ENCODE data around the gene TMBIM1.

TMBIM1 gene

GRCh38 chr2:218292048-218293014, at the start of gene TMBIM1:
TSS of gene TMBIM1 (minus strand) at chr2:218292503. CDS start at chr2:218282141, 10,362 bp downstream.
- peak; percentile 65 to 72 for DNase-seq (ENCODE audit: low read depth in 1 of 2, low spot score in 1 of 2)
- no peak for TF ChIP-seq JUND (IDR thresholded peaks at IDR 0.05; ENCODE audit: low read depth)
- in situ Hi-C loops (cut with HindIII; ENCODE audit: low pct_unique_long_range_greater_than_20kb, low sequenced_read_pairs), result no loop called here

- in situ Hi-C loops (cut with HindIII; ENCODE audit: low pct_unique_long_range_greater_than_20kb, low sequenced_read_pairs), result no loop called here
- no peak for DNase-seq (ENCODE audit: low read depth in 1 of 2, low spot score in 1 of 2)
Measured at GRCh38 chr2:218341381-218341780, 49.1 kb upstream of the TMBIM1 start.

DNA sequence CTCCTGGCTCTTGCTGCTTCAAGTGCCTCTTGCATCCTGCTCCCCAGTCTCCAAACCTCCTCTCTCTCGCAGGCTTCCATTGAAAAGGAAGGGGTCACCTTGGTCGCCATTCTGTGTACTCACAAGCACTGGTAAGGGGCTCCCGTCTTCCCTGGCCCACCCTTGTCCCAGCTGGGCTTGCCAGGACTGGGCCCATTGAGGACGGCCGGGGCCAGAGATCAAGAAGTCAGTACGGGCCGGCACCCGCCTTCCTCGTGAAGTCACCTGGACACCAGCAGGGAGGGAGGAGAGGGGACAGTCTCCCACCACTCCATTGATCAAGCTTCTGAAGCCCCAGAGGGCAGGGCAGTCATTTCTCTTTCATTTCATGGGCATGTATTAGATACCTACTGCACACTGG, 48.4 kb upstream of the TMBIM1 start:
- TF ChIP-seq JUND (IDR thresholded peaks at IDR 0.05; ENCODE audit: low read depth), result no peak
- DNase-seq (ENCODE audit: low read depth in 1 of 2, low spot score in 1 of 2), result no peak
- in situ Hi-C loops (cut with HindIII; ENCODE audit: low pct_unique_long_range_greater_than_20kb, low sequenced_read_pairs), result no loop called here

More at GRCh38 chr2:218341381-218341780, 49.1 kb upstream of the TMBIM1 start:
- no peak for TF ChIP-seq JUND (IDR thresholded peaks at IDR 0.05; ENCODE audit: low read depth)

DNA sequence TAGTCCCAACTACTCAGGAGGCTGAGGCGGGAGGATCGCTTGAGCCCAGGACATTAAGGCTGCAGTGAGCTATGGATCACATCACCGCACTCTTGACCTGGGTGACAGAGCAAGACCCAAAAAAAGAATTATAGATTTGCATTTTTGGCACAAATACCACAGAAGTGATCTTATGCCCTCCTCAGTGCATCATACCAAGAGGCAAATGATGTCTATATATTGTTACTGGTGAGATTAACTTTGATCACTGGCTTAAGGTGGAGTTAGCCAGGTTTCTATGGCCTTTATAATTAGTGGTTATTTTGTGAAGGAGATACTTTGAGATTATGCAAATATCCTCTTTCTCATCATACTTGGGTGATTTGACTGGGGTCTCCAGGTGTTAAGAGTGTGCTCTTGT, 42.2 kb upstream of the TMBIM1 start:
- in situ Hi-C loops (cut with HindIII; ENCODE audit: low pct_unique_long_range_greater_than_20kb, low sequenced_read_pairs), result no loop called here
- no peak for TF ChIP-seq JUND (IDR thresholded peaks at IDR 0.05; ENCODE audit: low read depth)
- DNase-seq (ENCODE audit: low read depth in 1 of 2, low spot score in 1 of 2), result no peak

DNA sequence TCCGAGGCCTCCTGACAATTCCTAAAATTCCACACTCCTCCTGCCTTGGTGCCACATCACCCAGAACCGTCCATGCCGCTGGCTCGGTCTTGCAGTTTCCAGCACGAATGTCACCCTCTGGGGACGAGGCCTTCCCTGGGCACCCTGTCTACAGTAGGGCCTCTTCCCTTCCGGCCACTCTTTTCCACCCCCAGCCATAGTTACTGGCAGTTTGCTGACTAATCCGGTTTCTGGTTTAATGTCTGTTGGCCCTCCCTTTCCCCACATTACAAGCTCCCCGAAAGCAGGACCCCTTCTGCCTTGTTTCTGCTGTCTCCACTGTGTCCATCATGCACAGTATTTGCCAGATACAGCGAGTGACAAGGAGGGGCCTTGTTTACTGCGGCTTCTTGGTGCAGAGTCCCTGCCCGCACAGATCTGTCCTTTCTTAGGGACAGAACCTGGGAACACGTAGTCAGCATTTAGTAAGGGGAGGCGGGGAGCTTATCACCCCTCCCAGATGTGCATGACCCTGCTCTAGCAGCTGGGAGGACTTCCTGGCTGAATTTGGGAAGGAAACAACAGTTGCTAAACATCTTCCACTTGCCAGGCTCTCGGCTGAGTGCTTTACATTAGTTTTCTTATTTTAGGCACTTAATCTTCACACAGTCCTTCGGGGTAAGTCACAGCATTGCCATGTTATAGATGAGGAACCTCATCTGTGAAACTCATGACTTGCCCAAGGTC, 40.8 kb upstream of the TMBIM1 start:
- no peak for TF ChIP-seq JUND (IDR thresholded peaks at IDR 0.05; ENCODE audit: low read depth)
- no peak for DNase-seq (ENCODE audit: low read depth in 1 of 2, low spot score in 1 of 2)
- in situ Hi-C loops (cut with HindIII; ENCODE audit: low pct_unique_long_range_greater_than_20kb, low sequenced_read_pairs), result no loop called here

DNA sequence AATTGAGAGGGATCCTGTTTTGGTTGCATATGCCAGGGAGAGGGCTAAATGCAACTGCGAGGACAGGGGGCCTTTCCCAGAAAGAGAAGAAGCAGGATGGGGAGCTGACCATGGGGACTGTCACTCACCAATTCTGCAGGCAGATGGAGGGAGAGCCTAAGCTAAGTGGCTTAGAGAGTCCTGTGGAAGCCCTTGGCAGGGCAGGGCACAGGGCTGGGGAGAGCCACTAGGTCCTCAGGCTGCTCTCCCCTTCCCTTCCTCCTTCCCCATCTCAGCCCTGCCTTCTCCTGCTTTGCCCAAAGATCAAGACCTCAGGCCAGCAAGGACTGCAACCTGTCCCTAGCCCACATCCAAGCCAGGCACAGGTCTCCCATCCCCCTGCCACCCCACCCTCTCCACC, 40.0 kb upstream of the TMBIM1 start:
- in situ Hi-C loops (cut with HindIII; ENCODE audit: low pct_unique_long_range_greater_than_20kb, low sequenced_read_pairs), result no loop called here

GRCh38 chr2:218331745-218332144, 39.4 kb upstream of the TMBIM1 start:
- DNase-seq (ENCODE audit: low read depth in 1 of 2, low spot score in 1 of 2), result no peak

More for the DNA sequence above, 40.0 kb upstream of the TMBIM1 start:
- no peak for DNase-seq (ENCODE audit: low read depth in 1 of 2, low spot score in 1 of 2)
- TF ChIP-seq JUND (IDR thresholded peaks at IDR 0.05; ENCODE audit: low read depth), result no peak

DNA sequence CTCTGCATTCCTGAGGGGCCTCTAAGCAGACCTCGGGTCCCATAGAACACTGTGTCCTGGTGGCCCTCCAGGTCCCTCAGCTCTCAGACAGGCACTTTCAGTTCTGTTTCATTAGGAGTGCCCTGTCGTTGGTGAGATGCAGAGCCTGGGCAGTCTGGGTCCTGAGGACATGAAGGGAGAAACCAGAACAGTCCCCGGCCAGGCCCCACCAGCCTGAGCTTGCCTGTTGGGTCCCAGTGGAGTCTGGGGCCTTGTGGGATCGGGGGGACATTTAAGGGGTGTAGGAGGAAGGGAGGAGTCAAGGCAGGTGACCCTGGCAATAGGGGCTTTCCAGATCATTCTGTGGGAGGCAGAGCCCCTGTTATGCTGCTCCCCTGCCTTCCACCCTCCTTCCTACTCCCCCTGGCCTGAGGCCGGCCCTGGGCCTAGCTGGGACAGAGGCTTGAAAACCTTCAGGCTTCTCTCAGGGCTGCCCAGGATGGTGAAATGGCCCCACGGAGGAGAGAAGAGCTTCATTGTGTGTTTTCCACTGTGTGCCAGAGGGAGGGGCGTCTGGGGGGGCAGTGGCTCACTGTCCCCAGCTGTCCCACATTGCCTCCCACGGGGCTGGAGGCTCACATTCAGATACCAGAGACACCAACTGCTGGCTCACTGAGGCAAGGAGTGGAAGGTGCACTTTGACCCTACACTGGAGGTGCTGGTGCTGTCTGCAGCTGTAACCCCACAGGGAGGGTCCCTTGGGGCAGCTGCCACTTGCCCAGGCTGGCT, 37.7 kb upstream of the TMBIM1 start:
- TF ChIP-seq JUND (IDR thresholded peaks at IDR 0.05; ENCODE audit: low read depth), result no peak
- in situ Hi-C loops (cut with HindIII; ENCODE audit: low pct_unique_long_range_greater_than_20kb, low sequenced_read_pairs), result no loop called here
- no peak for DNase-seq (ENCODE audit: low read depth in 1 of 2, low spot score in 1 of 2)

More at GRCh38 chr2:218331745-218332144, 39.4 kb upstream of the TMBIM1 start:
- no peak for TF ChIP-seq JUND (IDR thresholded peaks at IDR 0.05; ENCODE audit: low read depth)
- in situ Hi-C loops (cut with HindIII; ENCODE audit: low pct_unique_long_range_greater_than_20kb, low sequenced_read_pairs), result no loop called here

DNA sequence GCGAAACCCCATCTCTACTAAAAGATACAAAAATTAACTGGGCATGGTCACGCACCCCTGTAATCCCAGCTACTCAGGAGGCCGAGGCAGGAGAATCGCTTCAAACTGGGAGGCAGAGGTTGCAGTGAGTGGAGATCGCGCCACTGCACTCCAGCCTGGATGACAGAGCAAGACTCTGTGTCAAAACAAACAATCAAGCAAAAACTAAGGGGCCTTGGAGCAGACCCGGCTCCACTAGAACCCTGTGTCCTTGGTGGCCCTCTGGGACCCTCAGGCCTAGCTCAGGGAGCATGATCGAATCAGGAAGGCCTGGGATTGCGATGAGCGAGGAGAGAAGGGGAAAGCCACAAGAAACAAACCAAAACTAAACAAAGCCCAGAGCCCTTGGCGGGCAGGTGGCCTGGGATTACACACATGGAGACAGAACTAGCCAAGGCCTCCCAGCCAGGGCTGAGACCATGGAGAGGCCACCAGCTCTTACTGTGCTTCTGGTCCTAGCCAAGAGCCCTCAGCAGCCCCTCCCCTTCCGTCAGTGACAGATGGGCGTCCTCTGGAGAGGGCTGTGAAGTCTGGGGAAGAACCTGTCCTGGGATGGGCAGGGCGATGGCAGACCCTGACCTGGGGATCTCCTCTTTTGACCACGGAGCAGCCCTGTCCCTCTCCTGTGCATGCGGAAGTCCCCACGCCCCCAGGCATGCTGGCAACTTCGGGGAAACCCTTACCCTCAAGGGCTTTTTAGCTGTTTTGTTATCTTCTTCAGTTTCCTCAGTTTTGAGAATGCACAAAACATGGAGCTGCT, 36.9 kb upstream of the TMBIM1 start:
- in situ Hi-C loops (cut with HindIII; ENCODE audit: low pct_unique_long_range_greater_than_20kb, low sequenced_read_pairs), result no loop called here
- no peak for TF ChIP-seq JUND (IDR thresholded peaks at IDR 0.05; ENCODE audit: low read depth)
- no peak for DNase-seq (ENCODE audit: low read depth in 1 of 2, low spot score in 1 of 2)

DNA sequence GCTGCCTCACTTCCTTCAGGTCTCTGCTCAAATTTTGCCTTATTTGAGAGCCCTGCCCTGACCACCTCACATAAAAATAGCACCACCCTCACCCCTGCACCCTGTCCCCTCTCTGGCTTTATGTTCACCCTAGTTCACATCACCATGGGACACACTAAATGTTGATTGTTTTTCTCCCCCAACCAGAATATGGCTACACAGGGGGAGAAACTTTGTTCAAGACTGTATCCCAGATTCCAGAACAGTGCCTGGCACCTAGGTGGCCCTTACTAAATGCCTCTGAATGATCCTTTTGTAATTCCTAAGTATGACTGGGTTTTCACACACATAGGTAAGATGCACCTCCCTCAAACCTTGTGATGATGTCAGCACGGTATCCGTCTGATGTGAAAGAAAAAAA, 36.0 kb upstream of the TMBIM1 start:
- in situ Hi-C loops (cut with HindIII; ENCODE audit: low pct_unique_long_range_greater_than_20kb, low sequenced_read_pairs), result no loop called here
- no peak for TF ChIP-seq JUND (IDR thresholded peaks at IDR 0.05; ENCODE audit: low read depth)
- DNase-seq (ENCODE audit: low read depth in 1 of 2, low spot score in 1 of 2), result no peak

DNA sequence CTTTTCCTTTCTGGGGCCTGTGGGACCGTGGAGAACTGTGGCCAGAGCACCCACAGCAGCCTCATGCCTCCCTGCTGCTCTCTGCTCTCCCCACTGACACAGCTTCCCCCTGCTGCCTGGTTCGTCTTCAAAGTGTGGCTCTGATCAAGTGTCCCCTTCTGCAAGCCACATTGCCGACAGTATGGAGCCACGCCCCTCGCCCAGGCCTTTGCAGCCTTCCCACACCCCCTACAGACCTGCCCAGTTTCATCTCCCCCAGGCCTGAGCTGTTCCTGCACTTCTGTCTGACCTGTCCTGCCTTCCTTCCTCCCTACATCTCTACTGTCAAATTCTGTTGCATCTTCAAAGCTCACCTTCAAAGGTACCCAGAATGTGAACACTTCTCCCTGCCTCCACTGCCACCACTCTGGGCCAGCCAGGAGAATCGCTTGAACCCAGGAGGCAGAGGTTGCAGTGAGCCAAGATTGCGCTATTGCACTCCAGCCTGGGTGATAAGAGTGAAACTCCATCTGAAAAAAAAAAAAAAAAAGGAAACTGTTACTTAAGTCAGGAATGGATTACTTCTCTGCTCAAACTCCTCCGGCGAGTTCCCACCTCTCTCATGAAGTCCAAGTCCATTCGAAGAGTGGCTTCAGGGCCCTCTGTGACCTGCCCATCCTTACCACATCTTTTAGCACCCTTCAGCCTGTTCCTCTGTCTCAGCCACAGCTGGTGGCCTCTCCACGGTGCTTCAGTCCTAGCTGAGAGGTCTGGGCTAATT, 35.3 kb upstream of the TMBIM1 start:
- DNase-seq (ENCODE audit: low read depth in 1 of 2, low spot score in 1 of 2), result no peak
- in situ Hi-C loops (cut with HindIII; ENCODE audit: low pct_unique_long_range_greater_than_20kb, low sequenced_read_pairs), result no loop called here
- TF ChIP-seq JUND (IDR thresholded peaks at IDR 0.05; ENCODE audit: low read depth), result no peak

Measured in T47D (cell line).